Measurements from ENCODE around the gene TMEM59.
"Not testable (repeated sequence)": the region's sequence is repeated elsewhere in the genome, so short reads cannot be mapped to it uniquely, and the experiment has no call there.

The TMEM59 gene

GRCh38 chr1:54011316-54012007, 41.5 kb downstream of the TMEM59 start:
- DNase-seq = no peak

GRCh38 chr1:54010415-54011117, 42.4 kb downstream of the TMEM59 start:
- DNase-seq = no peak

- DNase-seq = no peak
Measured at GRCh38 chr1:54009406-54009805, 43.6 kb downstream of the TMEM59 start.

- no peak for DNase-seq
Measured at GRCh38 chr1:54008876-54009275, 44.1 kb downstream of the TMEM59 start.

GRCh38 chr1:54007613-54008012, 45.4 kb downstream of the TMEM59 start:
- no peak for DNase-seq

GRCh38 chr1:54006508-54006907, 46.5 kb downstream of the TMEM59 start:
- DNase-seq = no peak

- DNase-seq = no peak
Measured at GRCh38 chr1:54004481-54005049, 48.4 kb downstream of the TMEM59 start.

- DNase-seq = not testable (repeated sequence)
Measured at GRCh38 chr1:54003750-54004480, 49.1 kb downstream of the TMEM59 start.

GRCh38 chr1:54003249-54003646, 49.8 kb downstream of the TMEM59 start:
- DNase-seq = no peak

GRCh38 chr1:54002544-54003248, 50.3 kb downstream of the TMEM59 start:
- no peak for DNase-seq

GRCh38 chr1:54001591-54001990, 51.4 kb downstream of the TMEM59 start:
- DNase-seq = no peak

GRCh38 chr1:53999920-54000319, 53.1 kb downstream of the TMEM59 start:
- no peak for DNase-seq

GRCh38 chr1:53998223-53998622, 54.8 kb downstream of the TMEM59 start:
- DNase-seq = no peak

GRCh38 chr1:53995683-53996082, 57.3 kb downstream of the TMEM59 start:
- DNase-seq = no peak

GRCh38 chr1:53994516-53994915, 58.5 kb downstream of the TMEM59 start:
- DNase-seq = not testable (repeated sequence)

GRCh38 chr1:53992085-53992874, 60.7 kb downstream of the TMEM59 start:
- DNase-seq = no peak

GRCh38 chr1:53987880-53988279, 65.1 kb downstream of the TMEM59 start:
- DNase-seq = no peak

- no peak for DNase-seq
Measured at GRCh38 chr1:53986458-53986857, 66.5 kb downstream of the TMEM59 start.

GRCh38 chr1:53984726-53985125, 68.3 kb downstream of the TMEM59 start:
- no peak for DNase-seq

GRCh38 chr1:53982763-53983104, 70.3 kb downstream of the TMEM59 start:
- DNase-seq = no peak

GRCh38 chr1:53982034-53982762, 70.8 kb downstream of the TMEM59 start:
- no peak for DNase-seq

Data from stimulated activated CD4-positive, alpha-beta T cell treated with anti-CD3 and anti-CD28 coated beads, Interleukin-12 subunit alpha, Interleukin-12 subunit beta, amount 100 ng/mL, for 4 hours (primary cell).